Kidney tubule cell (primary cell): ENCODE data around the gene TRRAP.

Experiments used
- DNase-seq: peaks from one replicate; pipeline ENCODE4 v3.0.0-alpha.2; 2018; ENCODE audit warnings: low spot score

Gene TRRAP

DNA sequence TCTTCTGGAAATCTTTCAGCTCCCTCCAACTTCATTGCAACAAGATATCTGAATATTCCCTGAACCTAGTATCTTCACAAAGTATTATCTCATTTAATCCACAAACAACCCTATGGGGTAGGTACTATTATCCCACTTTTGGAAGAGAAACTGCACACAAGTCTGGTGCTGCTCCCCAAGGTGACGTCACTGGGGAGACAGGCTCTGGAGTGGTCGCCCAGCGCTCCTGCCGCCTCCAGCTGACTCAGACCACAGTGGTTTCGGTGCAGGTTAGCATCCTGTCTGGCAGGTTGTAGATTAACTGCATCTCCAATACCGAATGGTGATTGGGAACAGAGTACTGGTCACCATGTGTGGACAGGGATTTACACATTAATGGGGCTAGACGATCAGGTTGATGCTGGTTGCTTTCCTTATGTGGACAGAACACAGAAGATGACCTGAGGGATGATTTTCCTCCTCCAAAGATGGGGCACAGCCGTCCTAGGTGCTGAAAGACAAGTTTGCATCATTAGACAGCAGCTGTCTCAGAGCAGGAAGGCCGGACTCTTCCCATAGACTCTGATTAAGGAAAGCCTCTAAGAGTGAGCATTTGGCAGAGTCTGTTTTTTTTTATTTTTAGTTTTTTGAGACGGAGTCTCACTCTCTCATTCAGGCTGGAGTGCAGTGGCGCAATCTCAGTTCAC is 128.6 kb downstream of the TRRAP start:
- DNase-seq, result peak; percentile 85

DNA sequence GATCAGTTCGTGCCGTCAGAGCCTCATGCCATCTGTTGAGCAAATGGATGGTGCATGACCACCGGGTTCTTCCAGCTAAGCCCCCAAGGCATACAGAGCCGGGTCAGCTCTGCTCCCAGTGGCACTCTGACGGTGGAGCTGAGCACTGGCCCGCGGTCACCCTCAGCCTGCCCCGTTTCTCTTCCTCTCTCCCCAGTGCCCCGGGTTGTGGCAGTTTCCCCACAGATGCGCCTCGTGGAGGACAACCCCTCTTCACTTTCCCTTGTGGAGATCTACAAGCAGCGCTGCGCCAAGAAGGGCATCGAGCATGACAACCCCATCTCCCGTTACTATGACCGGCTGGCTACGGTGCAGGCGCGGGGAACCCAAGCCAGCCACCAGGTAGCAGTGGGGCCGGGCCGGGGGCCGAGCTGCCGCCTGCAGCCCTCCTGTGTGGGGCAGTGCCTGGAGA is 129.9 kb downstream of the TRRAP start:
- DNase-seq, result no peak

DNA sequence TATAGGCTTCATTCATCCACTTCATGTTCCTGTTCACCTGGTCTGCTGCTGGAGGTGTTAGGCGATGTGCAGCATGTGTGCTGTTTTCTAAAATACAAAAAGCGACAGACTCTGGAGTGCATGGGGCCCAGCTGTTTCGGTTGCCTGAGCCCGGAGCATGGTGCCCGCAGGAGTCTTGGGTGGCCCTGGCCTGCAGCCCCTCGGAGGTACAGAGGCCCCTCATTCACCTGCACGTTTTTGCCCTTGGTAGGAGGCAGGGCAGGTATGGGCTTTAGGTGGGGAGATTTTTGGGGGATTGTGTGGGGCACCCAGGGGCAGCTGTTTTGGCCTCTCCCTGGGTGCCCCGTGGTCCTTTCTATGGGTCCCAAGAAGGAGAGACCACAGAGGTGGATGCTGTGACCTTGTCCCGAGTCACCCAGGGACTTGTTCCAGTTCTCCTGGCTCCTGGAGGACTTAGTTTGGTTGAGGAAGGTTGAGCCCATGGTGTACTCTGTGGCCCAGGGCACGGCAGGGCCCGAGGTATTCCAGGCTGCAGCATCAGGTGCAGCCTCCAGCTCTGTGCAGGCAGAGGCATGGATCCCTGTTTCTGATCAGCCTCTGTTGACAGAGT is 130.7 kb downstream of the TRRAP start:
- no peak for DNase-seq

DNA sequence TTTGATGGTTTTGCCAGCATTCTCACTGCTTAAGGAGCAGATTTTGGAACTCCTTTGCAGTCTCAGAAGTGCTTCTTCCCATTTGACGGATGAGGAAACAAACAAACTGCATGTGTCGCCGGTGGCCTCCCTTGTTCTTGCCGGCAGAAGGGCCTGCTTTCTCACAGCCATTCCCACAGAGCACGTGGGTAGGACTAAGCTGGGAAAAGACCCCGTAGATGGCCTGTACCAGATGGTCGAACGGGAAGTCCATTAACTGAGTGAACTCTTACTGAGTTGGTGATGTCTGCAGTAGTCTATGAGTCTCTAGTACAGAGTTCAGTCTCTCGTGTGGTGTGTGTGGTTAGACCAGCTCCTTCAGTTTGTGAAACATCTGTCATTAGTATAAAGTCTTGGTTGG is 131.9 kb downstream of the TRRAP start:
- no peak for DNase-seq

DNA sequence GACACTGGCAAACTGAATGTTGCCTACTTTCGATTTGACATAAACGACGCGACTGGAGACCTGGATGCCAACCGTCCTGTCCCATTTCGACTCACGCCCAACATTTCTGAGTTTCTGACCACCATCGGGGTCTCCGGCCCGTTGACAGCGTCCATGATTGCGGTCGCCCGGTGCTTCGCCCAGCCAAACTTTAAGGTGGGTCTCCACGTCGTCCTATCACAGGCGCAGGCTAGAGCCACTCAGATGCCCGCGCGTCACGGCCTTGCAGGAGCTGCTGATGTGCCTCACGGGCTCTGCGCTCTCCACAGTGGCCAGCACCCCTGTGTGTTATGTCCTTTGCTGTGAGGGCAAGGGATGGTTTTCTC is 133.0 kb downstream of the TRRAP start:
- no peak for DNase-seq

DNA sequence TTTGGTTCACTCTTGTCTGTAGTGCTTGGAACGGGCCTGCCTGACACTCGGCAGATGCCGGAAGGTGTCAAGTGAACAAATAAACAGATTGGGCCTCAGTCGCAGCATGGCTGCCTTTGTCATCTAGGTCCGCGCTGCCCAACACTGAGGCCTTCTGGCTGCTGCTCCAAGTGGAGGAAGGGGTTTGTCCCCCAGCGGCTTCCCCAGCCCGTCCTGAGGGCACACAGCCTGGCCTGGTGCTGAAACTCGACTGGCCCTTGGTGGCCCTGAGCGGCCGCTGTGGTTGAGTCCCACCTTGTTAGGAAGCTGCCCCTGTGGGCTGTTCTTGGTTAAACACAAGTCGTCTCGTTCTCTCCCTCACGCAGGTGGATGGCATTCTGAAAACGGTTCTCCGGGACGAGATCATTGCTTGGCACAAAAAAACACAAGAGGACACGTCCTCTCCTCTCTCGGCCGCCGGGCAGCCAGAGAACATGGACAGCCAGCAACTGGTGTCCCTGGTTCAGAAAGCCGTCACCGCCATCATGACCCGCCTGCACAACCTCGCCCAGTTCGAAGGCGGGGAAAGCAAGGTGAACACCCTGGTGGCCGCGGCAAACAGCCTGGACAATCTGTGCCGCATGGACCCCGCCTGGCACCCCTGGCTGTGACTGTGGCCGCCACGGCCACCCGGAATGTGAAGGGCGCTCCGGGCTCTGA is 133.5 kb downstream of the TRRAP start:
- no peak for DNase-seq

GRCh38 chr7:99012722-99013121 is 134.4 kb downstream of the TRRAP start:
- DNase-seq, result no peak

GRCh38 chr7:99013266-99014112 is 135.2 kb downstream of the TRRAP start:
- no peak for DNase-seq

DNA sequence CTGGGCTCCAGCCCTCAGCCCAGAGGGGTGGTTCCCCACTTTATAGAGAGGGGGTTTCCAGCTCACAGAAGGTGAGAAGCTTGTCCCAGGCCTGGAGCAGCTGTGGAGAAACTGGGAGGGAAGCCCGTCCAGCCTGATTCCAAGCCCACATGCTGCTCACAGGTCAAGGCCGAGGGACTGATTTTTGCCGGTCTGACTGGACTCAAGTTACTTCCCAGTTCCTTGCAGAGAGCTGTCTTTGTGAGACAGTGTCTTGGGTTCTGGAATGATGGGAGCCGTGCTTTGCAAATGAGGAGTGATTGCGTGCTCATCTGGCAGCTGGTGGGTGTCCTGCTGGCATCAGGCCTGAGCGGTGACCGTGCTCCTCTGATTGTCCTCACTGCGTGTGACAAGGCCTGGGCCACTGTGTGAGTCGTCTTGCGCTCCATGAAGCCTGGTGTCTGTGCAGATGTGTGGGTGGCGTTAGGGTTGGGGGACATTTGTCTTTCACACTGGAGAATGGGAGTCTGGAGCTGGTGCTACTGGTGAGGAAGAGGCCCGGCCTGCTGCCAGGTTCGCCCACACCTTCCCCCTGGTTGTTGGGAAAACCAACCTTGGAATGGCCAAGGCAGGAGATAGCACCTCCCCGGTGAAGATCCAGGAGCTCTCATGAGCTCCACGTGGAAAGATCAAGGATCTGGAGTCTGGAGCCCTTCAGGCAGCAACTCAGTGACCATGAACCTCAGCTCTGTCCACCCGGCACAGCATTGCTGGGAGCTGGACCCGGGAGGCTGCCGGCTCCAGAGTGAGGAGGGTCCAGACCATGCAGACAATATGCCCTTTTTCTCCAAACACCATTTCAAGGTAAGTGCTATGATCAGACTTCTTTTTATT is 136.0 kb downstream of the TRRAP start:
- no peak for DNase-seq

- no peak for DNase-seq
These were observed 137.9 kb downstream of the TRRAP start for GRCh38 chr7:99016196-99016595.

- no peak for DNase-seq
These were observed 141.4 kb downstream of the TRRAP start for GRCh38 chr7:99019523-99020412.

- DNase-seq, result no peak
These were observed 142.0 kb downstream of the TRRAP start for GRCh38 chr7:99020413-99020715.

DNA sequence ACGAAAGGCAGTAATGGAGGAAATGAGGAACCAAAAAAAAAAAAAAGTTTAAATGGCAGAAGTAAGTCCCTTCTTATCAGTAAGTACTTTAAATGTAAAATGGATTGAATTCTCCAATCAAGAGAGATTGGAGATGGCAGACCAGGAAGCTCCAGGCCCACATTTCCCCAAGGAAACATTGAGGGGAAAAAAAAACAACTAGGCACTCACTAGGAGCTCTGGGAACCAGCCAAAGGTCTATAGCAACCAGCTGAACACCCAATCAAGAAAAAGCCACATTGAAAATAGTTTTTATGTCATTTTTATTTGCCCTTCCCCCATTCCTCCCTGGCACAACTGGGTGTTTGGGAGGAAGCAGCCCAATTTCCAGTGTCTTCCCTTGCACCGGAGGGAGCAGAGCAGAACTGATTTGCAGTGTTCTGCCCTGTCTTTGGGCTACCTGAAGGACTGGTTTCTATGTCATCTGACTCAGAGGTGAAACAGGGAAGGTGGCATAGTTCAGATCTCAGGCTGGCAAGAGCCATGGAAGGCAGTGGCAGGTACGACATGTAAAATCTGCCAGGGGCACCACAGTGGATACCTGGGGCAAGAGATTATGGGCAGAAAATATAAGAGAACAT is 143.7 kb downstream of the TRRAP start:
- peak; percentile 6 for DNase-seq

GRCh38 chr7:99024066-99024465 is 145.7 kb downstream of the TRRAP start:
- DNase-seq, result no peak

DNA sequence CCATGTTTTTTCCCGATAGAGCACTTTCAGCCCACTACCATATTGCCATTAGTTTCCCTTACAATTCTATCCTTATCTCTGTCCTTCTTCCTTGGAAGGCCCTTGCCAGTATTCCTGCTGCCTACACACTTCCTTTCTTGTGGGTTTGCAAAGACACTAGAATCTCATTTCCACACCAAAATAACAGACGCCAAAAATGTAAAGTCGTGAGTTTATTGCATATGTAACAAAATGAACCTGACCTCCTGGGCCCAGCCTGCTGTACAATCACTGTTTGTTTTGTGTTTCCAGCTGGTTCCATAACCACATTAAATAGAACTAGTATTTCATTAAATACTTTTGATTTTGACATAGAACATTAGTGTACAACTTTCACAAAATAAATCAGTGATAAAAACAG is 148.9 kb downstream of the TRRAP start:
- no peak for DNase-seq

DNA sequence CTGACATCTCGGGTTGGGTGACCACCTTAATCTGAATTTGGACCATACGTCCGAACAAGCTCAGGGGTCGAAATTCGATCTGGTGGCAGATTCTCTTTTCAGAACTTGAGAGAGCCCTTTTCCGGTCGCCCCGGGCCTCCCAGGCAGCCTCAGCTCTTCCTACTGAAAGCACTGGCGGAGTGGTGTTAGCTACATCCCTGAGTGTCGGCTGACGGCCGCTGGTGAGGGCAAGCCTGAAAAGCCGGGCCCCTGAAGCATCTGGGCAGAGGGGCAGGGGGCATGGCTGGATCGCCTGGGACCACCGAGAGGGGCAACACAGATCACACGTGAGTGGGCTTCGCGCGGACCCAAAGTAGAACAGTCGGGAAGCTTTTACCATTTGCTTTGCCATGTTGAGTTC is 149.5 kb downstream of the TRRAP start:
- no peak for DNase-seq

DNA sequence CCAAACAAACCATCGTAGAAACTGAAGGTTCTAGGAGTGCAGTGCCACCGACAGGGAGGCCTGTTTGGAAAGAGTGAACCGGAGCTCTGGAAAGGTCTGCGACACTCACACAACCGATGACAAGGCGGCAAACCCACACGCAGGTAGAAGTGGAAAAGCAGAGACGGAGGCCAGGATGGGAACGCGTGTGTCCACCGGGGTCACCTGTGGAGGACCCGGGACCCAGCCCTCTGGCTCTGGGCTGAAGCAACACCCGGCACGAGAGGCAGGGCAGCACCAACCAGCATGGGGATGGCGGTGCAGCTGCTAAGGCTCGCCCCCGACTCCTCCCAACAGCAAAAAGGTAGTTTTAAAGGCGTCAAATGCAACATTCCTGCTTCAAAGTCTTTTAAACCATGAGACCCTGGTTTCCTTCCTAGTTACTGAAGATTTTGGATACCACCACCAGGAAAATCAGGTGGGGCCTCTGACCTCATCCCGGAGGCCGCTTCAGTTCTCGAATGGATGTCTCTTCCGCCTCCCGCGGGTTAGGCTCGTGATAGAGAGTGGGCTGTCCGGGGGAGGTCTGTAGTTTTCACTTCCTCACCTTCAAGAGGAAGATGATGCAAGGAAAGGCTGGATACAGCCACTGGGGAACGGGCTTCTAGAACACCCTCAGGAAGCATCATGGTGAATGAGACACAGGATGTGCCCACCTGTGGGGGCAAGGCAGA is 150.1 kb downstream of the TRRAP start:
- no peak for DNase-seq

DNA sequence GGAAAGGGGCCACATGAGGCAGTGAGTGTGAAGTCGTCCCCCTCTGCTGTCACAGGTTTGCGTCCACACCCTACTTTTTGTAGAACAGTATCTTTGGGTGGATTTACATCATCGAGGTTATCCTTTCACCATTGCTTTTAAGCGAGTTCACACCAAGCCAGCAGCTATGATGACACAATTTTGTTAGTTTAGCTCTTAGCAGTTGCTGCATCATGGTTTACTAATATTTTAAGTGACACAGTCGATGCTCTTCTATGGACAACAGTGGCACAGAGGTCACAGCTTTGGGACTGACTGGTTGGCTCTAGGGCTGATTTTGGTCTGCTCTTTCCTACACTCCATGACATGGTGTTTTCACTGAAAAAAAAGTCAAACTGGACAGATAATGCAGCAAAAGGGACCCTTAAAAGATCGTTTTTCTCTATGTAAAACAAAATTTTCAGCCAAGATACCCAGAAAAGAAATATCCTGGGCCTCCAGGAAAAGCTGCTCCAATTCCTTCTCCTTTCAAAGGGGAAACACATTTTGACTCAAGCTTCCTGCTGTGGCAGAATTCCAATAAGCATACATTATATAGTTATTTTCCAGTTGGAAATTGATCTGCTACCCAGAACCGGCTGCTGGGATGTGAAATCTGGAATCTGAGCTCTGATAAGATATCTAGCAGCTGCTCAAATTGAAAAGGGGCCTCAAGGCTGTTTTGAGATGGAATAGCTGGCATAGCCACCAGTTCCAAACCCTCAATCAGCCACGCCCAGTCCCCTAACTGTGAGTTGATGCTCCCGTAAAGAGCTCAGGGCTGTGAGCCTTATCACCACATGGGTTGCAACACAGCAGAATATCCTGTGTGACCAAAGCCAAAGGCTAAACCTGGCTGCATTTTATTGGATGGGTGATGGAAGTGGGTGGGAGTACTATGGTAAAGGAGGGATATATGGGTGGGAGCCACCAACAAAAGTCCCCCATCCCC is 151.4 kb downstream of the TRRAP start:
- no peak for DNase-seq
